ENCODE data around the gene DHRSX.
"Not testable (repeated sequence)": the region's sequence is repeated elsewhere in the genome, so short reads cannot be mapped to it uniquely, and the experiment has no call there.

The DHRSX gene

DNA sequence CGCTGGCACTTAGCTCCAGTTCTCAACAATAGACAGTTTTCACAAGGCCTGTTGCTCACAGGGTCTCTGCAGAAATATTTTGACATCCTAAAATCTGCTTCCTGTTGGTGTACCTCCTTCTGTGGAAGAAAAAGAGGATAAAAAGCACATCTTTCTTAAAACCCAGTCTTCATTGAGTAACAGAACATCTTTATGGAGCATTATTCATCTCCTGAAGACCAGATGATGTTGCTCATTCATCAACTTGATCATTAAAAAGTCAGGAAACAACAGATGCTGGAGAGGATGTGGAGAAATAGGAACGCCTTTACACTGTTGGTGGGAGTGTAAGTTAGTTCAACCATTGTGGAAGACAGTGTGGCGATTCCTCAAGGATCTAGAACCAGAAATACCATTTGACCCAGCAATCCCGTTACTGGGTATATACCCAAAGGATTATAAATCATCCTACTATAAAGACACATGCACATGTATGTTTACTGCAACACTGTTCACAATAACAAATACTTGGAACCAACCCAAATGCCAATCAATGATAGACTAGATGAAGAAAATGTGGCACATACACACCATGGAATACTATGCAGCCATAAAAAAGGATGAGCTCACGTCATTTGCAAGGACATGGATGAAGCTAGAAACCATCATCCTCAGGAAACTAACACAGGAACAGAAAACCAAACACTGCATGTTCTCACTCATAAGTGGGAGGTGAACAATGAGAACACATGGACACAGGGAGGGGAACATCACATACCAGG lies 33.7 kb upstream of the DHRSX start:
- not testable (repeated sequence) for H3K4me1 ChIP-seq (ENCODE audit: insufficient read depth, low read length); H3K9me3 ChIP-seq (ENCODE audit: control insufficient read depth, insufficient read depth, low read length); H3K36me3 ChIP-seq (ENCODE audit: insufficient read depth, low read length); H3K9ac ChIP-seq (ENCODE audit: low read depth, low read length)

GRCh38 chrX:2533424-2533823 lies 32.6 kb upstream of the DHRSX start:
- Histone ChIP-seq H3K9ac (ENCODE audit: low read depth, low read length) (no peak overlapping the region), H3K9me3 (ENCODE audit: control insufficient read depth, insufficient read depth, low read length) (no peaks in the 10 kb centered on the region), H3K4me1 (ENCODE audit: insufficient read depth, low read length) (no peaks in the 10 kb centered on the region), H3K36me3 (ENCODE audit: insufficient read depth, low read length) (no peaks in the 10 kb centered on the region)

- no peaks in the 10 kb centered on the region for H3K36me3 ChIP-seq (ENCODE audit: insufficient read depth, low read length)
- H3K9me3 ChIP-seq (ENCODE audit: control insufficient read depth, insufficient read depth, low read length), result no peaks in the 10 kb centered on the region
- no peak overlapping the region for H3K9ac ChIP-seq (ENCODE audit: low read depth, low read length)
- no peaks in the 10 kb centered on the region for H3K4me1 ChIP-seq (ENCODE audit: insufficient read depth, low read length)
Measured at GRCh38 chrX:2526390-2526789, 25.6 kb upstream of the DHRSX start.

DNA sequence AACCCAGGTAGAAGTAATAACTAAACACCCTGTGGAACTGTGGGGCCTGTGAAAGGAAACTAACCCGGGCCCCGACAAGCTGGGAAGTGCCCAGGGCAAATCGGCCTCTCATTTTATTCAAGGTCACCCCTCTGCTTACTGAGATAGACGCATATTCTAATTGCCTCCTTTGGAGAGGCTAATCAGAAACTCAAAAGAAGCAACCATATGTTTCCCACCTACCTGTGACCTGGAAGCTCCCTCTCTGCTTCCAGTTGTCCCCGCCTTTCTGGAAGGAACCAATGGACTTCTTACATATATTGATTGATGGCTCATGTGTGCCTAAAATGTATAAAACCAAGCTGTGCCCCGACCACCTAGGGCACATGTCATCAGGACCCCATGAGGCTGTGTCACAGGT lies 23.1 kb upstream of the DHRSX start:
- H3K36me3 ChIP-seq (ENCODE audit: insufficient read depth, low read length), result no peaks in the 10 kb centered on the region
- no peaks in the 10 kb centered on the region for H3K4me1 ChIP-seq (ENCODE audit: insufficient read depth, low read length)
- H3K9me3 ChIP-seq (ENCODE audit: control insufficient read depth, insufficient read depth, low read length), result peaks cover 2% of the 10 kb centered on the region; the same call in 1 of the 2 replicates
- no peak overlapping the region for H3K9ac ChIP-seq (ENCODE audit: low read depth, low read length)

- Histone ChIP-seq H3K4me1 (ENCODE audit: insufficient read depth, low read length) (no peaks in the 10 kb centered on the region), H3K9me3 (ENCODE audit: control insufficient read depth, insufficient read depth, low read length) (peaks cover 2% of the 10 kb centered on the region; the same call in 1 of the 2 replicates), H3K9ac (ENCODE audit: low read depth, low read length) (no peak overlapping the region), H3K36me3 (ENCODE audit: insufficient read depth, low read length) (no peaks in the 10 kb centered on the region)
Measured at GRCh38 chrX:2521927-2522386, 21.2 kb upstream of the DHRSX start.

DNA sequence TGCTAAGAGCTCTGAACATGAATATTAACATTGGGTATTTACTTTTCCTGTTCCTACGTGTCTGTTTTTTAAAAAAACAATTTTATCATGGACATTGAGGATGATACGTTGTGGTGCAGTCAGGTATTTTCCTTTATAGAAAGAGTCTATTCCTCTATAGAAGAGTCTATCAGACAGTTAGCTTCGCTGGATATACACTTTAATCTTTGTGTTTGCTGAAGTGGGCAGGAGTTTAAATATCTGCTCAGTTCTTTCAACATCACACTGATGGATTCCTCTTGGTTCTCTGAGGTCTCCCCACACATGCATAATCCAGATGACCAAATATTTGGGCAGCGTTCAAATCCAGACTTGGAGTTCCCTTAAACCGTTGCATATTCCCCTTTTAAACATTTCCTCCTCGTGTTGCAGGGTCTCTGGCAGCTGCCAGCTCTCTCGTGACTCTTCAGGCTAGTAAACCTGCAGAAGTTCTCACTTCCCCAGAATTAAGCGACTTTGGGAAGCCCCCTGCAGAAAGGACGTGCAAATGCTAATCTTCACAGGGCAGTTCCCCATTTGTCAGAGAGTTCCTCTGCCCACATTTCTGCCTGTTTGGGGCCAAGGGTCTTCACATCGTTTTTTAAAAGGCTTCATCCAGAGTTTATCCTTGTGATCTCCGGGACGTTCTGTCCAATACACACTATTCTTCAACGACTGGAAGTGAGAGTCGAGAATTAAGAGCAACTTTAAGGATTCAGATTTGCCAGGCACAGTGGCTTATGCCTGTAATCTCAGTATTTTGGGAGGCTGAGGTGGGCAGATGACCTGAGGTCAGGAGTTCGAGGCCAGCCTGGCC lies 20.5 kb upstream of the DHRSX start:
- H3K36me3 ChIP-seq (ENCODE audit: insufficient read depth, low read length), result no peaks in the 10 kb centered on the region
- no peaks in the 10 kb centered on the region for H3K4me1 ChIP-seq (ENCODE audit: insufficient read depth, low read length)
- peaks cover 2% of the 10 kb centered on the region; the same call in 1 of the 2 replicates for H3K9me3 ChIP-seq (ENCODE audit: control insufficient read depth, insufficient read depth, low read length)
- H3K9ac ChIP-seq (ENCODE audit: low read depth, low read length), result no peak overlapping the region

DNA sequence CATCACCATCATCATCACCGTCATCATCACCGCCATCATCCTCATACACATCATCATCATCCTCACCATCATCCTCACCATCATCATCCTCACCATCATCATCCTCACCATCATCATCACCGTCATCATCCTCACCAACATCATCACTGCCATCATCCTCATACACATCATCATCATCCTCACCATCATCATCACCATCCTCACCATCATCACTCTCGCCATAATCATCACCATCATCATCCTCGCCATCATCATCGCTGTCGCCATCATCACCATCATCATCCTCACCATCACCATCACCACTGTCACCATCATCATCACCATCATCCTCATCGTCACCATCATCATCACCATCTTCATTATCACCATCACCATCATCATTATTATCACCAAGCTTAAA lies 19.8 kb upstream of the DHRSX start:
- Histone ChIP-seq H3K36me3 (ENCODE audit: insufficient read depth, low read length) (no peaks in the 10 kb centered on the region), H3K4me1 (ENCODE audit: insufficient read depth, low read length) (no peaks in the 10 kb centered on the region), H3K9me3 (ENCODE audit: control insufficient read depth, insufficient read depth, low read length) (peaks cover 2% of the 10 kb centered on the region; the same call in 1 of the 2 replicates), H3K9ac (ENCODE audit: low read depth, low read length) (no peak overlapping the region)

DNA sequence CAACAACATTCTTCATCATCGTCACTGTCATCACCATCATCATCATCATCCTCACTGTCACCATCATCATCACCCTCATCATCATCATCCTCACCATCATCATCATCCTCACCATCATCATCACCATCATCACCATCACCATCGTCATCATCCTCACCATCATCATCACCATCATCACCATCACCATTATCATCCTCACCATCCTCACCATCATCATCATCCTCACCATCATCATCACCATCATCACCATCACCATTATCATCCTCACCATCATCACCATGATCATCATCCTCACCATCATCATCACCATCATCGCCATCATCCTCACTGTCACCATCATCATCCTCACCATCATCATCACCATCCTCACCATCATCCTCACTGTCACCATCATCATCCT lies 18.9 kb upstream of the DHRSX start:
- not testable (repeated sequence) for H3K36me3 ChIP-seq (ENCODE audit: insufficient read depth, low read length); H3K9me3 ChIP-seq (ENCODE audit: control insufficient read depth, insufficient read depth, low read length); H3K4me1 ChIP-seq (ENCODE audit: insufficient read depth, low read length); H3K9ac ChIP-seq (ENCODE audit: low read depth, low read length)

DNA sequence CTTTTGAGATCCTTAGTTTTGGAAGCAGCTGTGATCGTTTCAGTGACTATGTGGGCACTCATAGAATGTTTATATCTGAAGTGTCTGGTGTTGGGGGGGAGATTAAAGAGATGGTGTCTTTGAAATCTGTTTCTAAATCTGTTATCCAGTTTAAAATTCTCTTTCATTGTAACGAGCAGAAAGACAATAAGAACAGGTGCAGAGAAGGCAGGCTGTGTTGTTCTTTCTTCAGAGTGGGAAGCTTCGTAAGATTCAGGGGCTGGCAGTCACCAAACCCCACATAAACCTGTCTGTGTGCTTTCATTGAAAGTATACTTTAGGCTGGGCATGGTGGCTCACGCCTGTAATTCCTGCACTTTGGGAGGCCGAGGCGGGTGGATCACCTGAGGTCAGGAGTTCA lies 16.3 kb upstream of the DHRSX start:
- no peaks in the 10 kb centered on the region for H3K36me3 ChIP-seq (ENCODE audit: insufficient read depth, low read length)
- H3K4me1 ChIP-seq (ENCODE audit: insufficient read depth, low read length), result no peaks in the 10 kb centered on the region
- H3K9ac ChIP-seq (ENCODE audit: low read depth, low read length), result no peak overlapping the region

GRCh38 chrX:2516623-2517022 lies 15.8 kb upstream of the DHRSX start:
- no peak overlapping the region for H3K9ac ChIP-seq (ENCODE audit: low read depth, low read length)

More for the DNA sequence above, 16.3 kb upstream of the DHRSX start:
- peaks cover 2% of the 10 kb centered on the region; the same call in 1 of the 2 replicates for H3K9me3 ChIP-seq (ENCODE audit: control insufficient read depth, insufficient read depth, low read length)

DNA sequence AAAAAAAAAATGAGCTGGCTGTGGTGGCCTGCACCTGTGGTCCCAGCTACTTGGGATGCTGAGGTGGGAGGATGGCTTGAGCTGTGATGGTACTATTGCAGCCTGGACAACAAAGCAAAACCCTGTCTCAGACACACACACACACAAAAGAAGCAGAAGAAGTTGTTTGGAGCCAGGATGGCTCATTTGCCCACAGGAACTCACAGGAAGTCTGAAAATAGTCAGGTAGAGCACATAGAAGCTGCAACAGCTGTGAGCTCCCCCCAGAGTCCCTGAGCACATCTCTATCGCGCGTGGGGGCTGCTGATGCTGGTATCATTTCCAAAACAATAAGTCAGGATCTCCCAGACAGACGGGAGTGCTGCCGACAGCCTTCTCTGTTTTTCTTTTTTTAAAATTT lies 13.4 kb upstream of the DHRSX start:
- Histone ChIP-seq H3K4me1 (ENCODE audit: insufficient read depth, low read length) (no peaks in the 10 kb centered on the region), H3K36me3 (ENCODE audit: insufficient read depth, low read length) (no peaks in the 10 kb centered on the region), H3K9ac (ENCODE audit: low read depth, low read length) (no peak overlapping the region), H3K9me3 (ENCODE audit: control insufficient read depth, insufficient read depth, low read length) (no peaks in the 10 kb centered on the region)

More at GRCh38 chrX:2516623-2517022, 15.8 kb upstream of the DHRSX start:
- peaks cover 2% of the 10 kb centered on the region; the same call in 1 of the 2 replicates for H3K9me3 ChIP-seq (ENCODE audit: control insufficient read depth, insufficient read depth, low read length)
- H3K36me3 ChIP-seq (ENCODE audit: insufficient read depth, low read length), result no peaks in the 10 kb centered on the region
- H3K4me1 ChIP-seq (ENCODE audit: insufficient read depth, low read length), result no peaks in the 10 kb centered on the region

DNA sequence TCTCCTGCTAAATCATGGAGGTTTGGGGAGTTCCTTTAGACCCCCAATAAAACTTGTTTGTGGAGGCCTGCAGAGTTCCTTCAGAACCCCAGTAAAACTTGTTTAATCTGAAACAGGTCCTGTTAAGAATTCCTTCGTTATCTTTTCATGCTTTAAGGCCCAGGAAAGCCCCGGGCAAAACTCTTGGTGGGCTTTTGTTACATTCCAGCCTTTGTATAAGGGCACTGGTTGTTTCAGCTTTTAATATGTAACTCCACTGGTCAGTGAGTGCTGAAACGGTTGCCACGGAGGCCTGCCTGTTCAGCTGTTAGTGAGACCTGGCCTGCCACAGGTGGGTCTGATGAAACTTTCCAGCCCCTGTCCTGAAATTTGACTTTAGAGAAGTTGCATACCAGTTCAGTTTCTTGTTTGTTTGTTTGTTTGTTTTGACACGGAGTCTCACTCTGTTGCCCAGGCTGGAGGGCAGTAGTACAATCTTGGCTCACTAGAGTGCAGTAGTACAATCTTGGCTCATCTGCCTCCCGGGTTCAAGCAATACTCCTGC lies 12.4 kb upstream of the DHRSX start:
- no peak overlapping the region for H3K9ac ChIP-seq (ENCODE audit: low read depth, low read length)
- H3K4me1 ChIP-seq (ENCODE audit: insufficient read depth, low read length), result no peaks in the 10 kb centered on the region
- no peaks in the 10 kb centered on the region for H3K36me3 ChIP-seq (ENCODE audit: insufficient read depth, low read length)
- no peaks in the 10 kb centered on the region for H3K9me3 ChIP-seq (ENCODE audit: control insufficient read depth, insufficient read depth, low read length)

DNA sequence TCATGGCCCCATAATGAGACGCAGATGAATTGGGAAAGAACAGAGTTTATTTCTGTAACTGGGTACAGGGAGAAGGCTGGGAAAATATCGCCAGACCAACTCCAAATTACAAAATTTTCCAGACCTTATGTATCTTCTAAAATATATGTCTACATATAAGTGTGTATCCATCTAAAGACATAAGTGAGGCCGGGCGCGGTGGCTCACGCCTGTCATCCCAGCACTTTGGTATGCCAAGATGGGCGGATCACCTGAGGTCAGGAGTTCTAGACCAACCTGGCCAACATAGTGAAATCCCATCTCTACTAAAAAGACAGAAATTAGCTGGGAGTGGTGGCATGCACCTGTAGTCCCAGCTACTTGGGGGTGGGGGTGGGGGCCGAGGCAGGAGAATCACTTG lies 11.7 kb upstream of the DHRSX start:
- Histone ChIP-seq H3K4me1 (ENCODE audit: insufficient read depth, low read length) (no peaks in the 10 kb centered on the region), H3K36me3 (ENCODE audit: insufficient read depth, low read length) (no peaks in the 10 kb centered on the region), H3K9me3 (ENCODE audit: control insufficient read depth, insufficient read depth, low read length) (no peaks in the 10 kb centered on the region), H3K9ac (ENCODE audit: low read depth, low read length) (no peak overlapping the region)

GRCh38 chrX:2511326-2511725 lies 10.6 kb upstream of the DHRSX start:
- H3K4me1 ChIP-seq (ENCODE audit: insufficient read depth, low read length), result no peaks in the 10 kb centered on the region
- H3K9me3 ChIP-seq (ENCODE audit: control insufficient read depth, insufficient read depth, low read length), result no peaks in the 10 kb centered on the region
- no peak overlapping the region for H3K9ac ChIP-seq (ENCODE audit: low read depth, low read length)
- no peaks in the 10 kb centered on the region for H3K36me3 ChIP-seq (ENCODE audit: insufficient read depth, low read length)

Data from ES-I3 (cell line).